HCT116 (cell line): Measurements from ENCODE around the gene TTC27. TPM values are rescaled to one million over a fixed set of nuclear protein-coding genes. Genes with fewer than 3 reads are reported as not detected.

Experiments
- ATAC-seq: fragments of 200-7000 bp; cut with Tn5 transposase; 2 replicates; pipeline ENCODE4 v1.9.1; 2020; ENCODE audit warnings: mild to moderate bottlenecking, moderate library complexity
- BruUV-seq: library from RNA; stranded (reverse); fragments of 400-500 nt; replicated peaks from 2 replicates; lab custom pipeline; 2021; lab: Mats Ljungman, UMichigan
- CTCF ChIA-PET: fragments of 300-600 bp; sonication (Branson Sonifier 250); formaldehyde crosslinking; loops from one replicate; lab custom pipeline; 2021; ENCODE audit warnings: antibody characterized with exemption; lab: Charles Lee
- POLR2A ChIA-PET: fragments of 300-600, 350-600 bp; sonication (Branson Sonifier 250); formaldehyde crosslinking; loops from one replicate; lab custom pipeline; 2021; ENCODE audit warnings: antibody characterized with exemption; lab: Charles Lee
- RAD21 ChIA-PET, 2 experiments: fragments of 300-600 bp; sonication (Branson Sonifier 250); formaldehyde crosslinking; loops; one replicate each; lab custom pipeline; 2023; ENCODE audit warnings: low total read pairs in 2 of 2; ENCODE audit not compliant: uncharacterized antibody in 2 of 2, unreplicated experiment in 2 of 2, low non-redundant PET in 1 of 2; lab: Charles Lee
- DNase-seq: peaks from one replicate; pipeline ENCODE4 v3.0.0-alpha.2; 2010; ENCODE audit warnings: low read depth, low spot score
- H2AFZ ChIP-seq: fragments of 200-600 bp; shearing (Covaris generic), sonication (generic); 2 replicates; pipeline ENCODE4 v1.6.1; 2017; ENCODE audit warnings: low read depth, mixed run types, mixed read lengths, antibody characterized with exemption, low read length; ENCODE audit not compliant: poor library complexity, severe bottlenecking
- H3K27ac ChIP-seq: 2 replicates; pipeline ENCODE4 v1.5.1; 2012; ENCODE audit warnings: low read depth, low read length
- H3K27me3 ChIP-seq: fragments of 200-600 bp; sonication (generic); 2 replicates; pipeline ENCODE4 v1.6.1; 2016; ENCODE audit warnings: mixed run types, low read length, mixed read lengths; ENCODE audit not compliant: insufficient read depth
- H3K36me3 ChIP-seq, 2 experiments: fragments of 200-500 bp in 1 of 2; fragments of 200-600 bp in 1 of 2; sonication (Bioruptor generic) in 1 of 2; sonication (generic) in 1 of 2; 2 replicates each; pipeline versions ENCODE4 v1.5.1 to v1.6.1; 2014 to 2016; ENCODE audit warnings: low read length in 2 of 2, inconsistent platforms in 1 of 2, mixed read lengths in 1 of 2, mixed run types in 1 of 2; ENCODE audit not compliant: insufficient read depth in 2 of 2, control insufficient read depth in 1 of 2
- H3K4me1 ChIP-seq, 2 experiments: fragments of 200-600 bp in 1 of 2; sonication (generic) in 1 of 2; 2 replicates each; pipeline versions ENCODE4 v1.5.1 to v1.6.1; 2012 to 2017; ENCODE audit warnings: low read length in 2 of 2, inconsistent platforms in 1 of 2, mild to moderate bottlenecking in 1 of 2, mixed read lengths in 1 of 2, mixed run types in 1 of 2, moderate library complexity in 1 of 2; ENCODE audit not compliant: insufficient read depth in 2 of 2, control insufficient read depth in 1 of 2
- H3K4me2 ChIP-seq: fragments of 200-600 bp; sonication (generic); 2 replicates; pipeline ENCODE4 v1.6.1; 2017; ENCODE audit warnings: mixed run types, low read length, mixed read lengths
- H3K4me3 ChIP-seq, 2 experiments: fragments of 200-600 bp in 1 of 2; sonication (generic) in 1 of 2; replicated peaks in 1 of 2; 2 replicates each; pipeline ENCODE4 v1.5.1; 2011 to 2016; ENCODE audit warnings: low read length in 2 of 2, control low read depth in 1 of 2, low read depth in 1 of 2, mild to moderate bottlenecking in 1 of 2, mixed read lengths in 1 of 2, mixed run types in 1 of 2
- H3K79me2 ChIP-seq: fragments of 200-600 bp; sonication (generic); 2 replicates; pipeline ENCODE4 v1.6.1; 2017; ENCODE audit warnings: mild to moderate bottlenecking, mixed run types, low read length, moderate library complexity, mixed read lengths; ENCODE audit not compliant: insufficient read depth
- H3K9ac ChIP-seq: fragments of 200-600 bp; sonication (generic); 2 replicates; pipeline ENCODE4 v1.6.1; 2016; ENCODE audit warnings: low read length, mixed read lengths
- H3K9me2 ChIP-seq: fragments of 200-600 bp; sonication (generic), shearing (Covaris generic); 2 replicates; pipeline ENCODE4 v1.6.1; 2017; ENCODE audit warnings: mixed run types, mild to moderate bottlenecking, moderate library complexity; ENCODE audit not compliant: insufficient read depth
- H3K9me3 ChIP-seq, 2 experiments: fragments of 200-500 bp in 1 of 2; fragments of 200-600 bp in 1 of 2; sonication (Bioruptor generic) in 1 of 2; sonication (generic) in 1 of 2; 2 replicates each; pipeline ENCODE4 v1.6.1; 2014 to 2017; ENCODE audit warnings: low read length in 2 of 2, mixed read lengths in 2 of 2, inconsistent platforms in 1 of 2, low read depth in 1 of 2, mild to moderate bottlenecking in 1 of 2, mixed run types in 1 of 2, moderate library complexity in 1 of 2; ENCODE audit not compliant: control insufficient read depth in 1 of 2, insufficient read depth in 1 of 2
- H4K20me1 ChIP-seq: fragments of 200-600 bp; sonication (generic), shearing (Covaris generic); 2 replicates; pipeline ENCODE4 v1.6.1; 2017; ENCODE audit warnings: mixed run types, mild to moderate bottlenecking, moderate library complexity; ENCODE audit not compliant: insufficient read depth
- CEBPB ChIP-seq: IDR thresholded peaks from 2 replicates; pipeline ENCODE4 v1.6.1; 2012; ENCODE audit warnings: low read depth
- ZFX ChIP-seq: fragments of 450-650 bp; IDR thresholded peaks from 2 replicates; pipeline ENCODE4 v1.6.1; 2017
- intact Hi-C: fragments of 100-400 bp; cut with micrococcal nuclease; formaldehyde crosslinking; loops from 2 replicates; pipeline ENCODE4 v1.10.0; 2022
- total RNA-seq: library from RNA; stranded (reverse); gene quantifications from one replicate; pipeline ENCODE4 v1.2.1, GENCODE V29; 2021; ENCODE audit not compliant: unreplicated experiment
- TF ChIP-seq, protein P1 (sequence below): IDR thresholded peaks from 2 replicates; pipeline ENCODE4 v1.6.1; 2012
- TF ChIP-seq, protein P2 (sequence below), 3 experiments: fragments of 200-600 bp in 1 of 3; sonication (generic) in 1 of 3; IDR thresholded peaks in 2 of 3; conservative IDR thresholded peaks in 1 of 3; 2 replicates each; pipeline ENCODE4 v1.5.1; 2012 to 2017; ENCODE audit warnings: low read depth in 2 of 3, low read length in 2 of 3, antibody characterized with exemption in 1 of 3, borderline replicate concordance in 1 of 3, control low read depth in 1 of 3, mild to moderate bottlenecking in 1 of 3, mixed read lengths in 1 of 3, mixed run types in 1 of 3, moderate library complexity in 1 of 3; ENCODE audit not compliant: insufficient read depth in 1 of 3
- TF ChIP-seq, protein P3 (sequence below): IDR thresholded peaks from 2 replicates; pipeline ENCODE4 v1.6.1; 2012; ENCODE audit warnings: low read depth

The TTC27 gene
- total RNA-seq, 1 experiment from 2014 or later, result 24.4 TPM

DNA sequence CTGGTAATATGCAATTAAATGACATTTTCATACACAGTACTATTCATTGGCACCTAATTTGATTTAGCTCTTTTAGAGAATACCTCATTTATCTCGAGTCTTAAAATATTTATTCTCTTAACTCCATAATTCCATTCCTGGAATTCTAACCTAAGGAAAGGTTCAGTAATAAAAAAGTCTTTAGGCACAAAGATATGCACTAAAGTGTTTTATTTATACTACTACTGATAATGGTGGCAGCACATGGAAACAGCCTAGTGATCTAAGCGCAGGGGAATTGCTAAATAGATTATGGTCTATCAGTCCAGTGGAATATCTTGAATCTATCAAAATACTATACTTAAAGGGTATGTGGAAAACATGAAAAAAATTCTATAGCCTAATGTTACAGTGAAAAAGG lies 176.4 kb downstream of the TTC27 start:
- peaks cover 3 to 8% of the 10 kb centered on the region in 2 experiments; a peak in 3 of 4 replicates for H3K4me1 ChIP-seq
- ChIA-PET RAD21 (interaction anchor here in 1 of 2 experiments (1.0 kb wide), 1 partner anchor 463 kb away, joined by 3 read pairs; no protein-coding TSS in a partner anchor), POLR2A (no interaction called here), CTCF (no interaction called here)
- no peak overlapping the region for H3K9ac ChIP-seq
- H3K9me2 ChIP-seq, result no peaks in the 10 kb centered on the region
- no peaks in the 10 kb centered on the region for H4K20me1 ChIP-seq
- no peak overlapping the region for H3K4me2 ChIP-seq
- TF ChIP-seq, protein P1, sequence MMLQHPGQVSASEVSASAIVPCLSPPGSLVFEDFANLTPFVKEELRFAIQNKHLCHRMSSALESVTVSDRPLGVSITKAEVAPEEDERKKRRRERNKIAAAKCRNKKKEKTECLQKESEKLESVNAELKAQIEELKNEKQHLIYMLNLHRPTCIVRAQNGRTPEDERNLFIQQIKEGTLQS, result no peak
- TF ChIP-seq ZFX (no peak), CEBPB (no peak)
- TF ChIP-seq, protein P2, sequence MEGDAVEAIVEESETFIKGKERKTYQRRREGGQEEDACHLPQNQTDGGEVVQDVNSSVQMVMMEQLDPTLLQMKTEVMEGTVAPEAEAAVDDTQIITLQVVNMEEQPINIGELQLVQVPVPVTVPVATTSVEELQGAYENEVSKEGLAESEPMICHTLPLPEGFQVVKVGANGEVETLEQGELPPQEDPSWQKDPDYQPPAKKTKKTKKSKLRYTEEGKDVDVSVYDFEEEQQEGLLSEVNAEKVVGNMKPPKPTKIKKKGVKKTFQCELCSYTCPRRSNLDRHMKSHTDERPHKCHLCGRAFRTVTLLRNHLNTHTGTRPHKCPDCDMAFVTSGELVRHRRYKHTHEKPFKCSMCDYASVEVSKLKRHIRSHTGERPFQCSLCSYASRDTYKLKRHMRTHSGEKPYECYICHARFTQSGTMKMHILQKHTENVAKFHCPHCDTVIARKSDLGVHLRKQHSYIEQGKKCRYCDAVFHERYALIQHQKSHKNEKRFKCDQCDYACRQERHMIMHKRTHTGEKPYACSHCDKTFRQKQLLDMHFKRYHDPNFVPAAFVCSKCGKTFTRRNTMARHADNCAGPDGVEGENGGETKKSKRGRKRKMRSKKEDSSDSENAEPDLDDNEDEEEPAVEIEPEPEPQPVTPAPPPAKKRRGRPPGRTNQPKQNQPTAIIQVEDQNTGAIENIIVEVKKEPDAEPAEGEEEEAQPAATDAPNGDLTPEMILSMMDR (IDR thresholded peaks at IDR 0.05 in 2 of 3, conservative IDR thresholded peaks at IDR 0.05 in 1 of 3; ENCODE audit: borderline replicate concordance in 1 of 3, insufficient read depth in 1 of 3, low read depth in 2 of 3, low read length in 2 of 3), result no peak
- TF ChIP-seq, protein P3, sequence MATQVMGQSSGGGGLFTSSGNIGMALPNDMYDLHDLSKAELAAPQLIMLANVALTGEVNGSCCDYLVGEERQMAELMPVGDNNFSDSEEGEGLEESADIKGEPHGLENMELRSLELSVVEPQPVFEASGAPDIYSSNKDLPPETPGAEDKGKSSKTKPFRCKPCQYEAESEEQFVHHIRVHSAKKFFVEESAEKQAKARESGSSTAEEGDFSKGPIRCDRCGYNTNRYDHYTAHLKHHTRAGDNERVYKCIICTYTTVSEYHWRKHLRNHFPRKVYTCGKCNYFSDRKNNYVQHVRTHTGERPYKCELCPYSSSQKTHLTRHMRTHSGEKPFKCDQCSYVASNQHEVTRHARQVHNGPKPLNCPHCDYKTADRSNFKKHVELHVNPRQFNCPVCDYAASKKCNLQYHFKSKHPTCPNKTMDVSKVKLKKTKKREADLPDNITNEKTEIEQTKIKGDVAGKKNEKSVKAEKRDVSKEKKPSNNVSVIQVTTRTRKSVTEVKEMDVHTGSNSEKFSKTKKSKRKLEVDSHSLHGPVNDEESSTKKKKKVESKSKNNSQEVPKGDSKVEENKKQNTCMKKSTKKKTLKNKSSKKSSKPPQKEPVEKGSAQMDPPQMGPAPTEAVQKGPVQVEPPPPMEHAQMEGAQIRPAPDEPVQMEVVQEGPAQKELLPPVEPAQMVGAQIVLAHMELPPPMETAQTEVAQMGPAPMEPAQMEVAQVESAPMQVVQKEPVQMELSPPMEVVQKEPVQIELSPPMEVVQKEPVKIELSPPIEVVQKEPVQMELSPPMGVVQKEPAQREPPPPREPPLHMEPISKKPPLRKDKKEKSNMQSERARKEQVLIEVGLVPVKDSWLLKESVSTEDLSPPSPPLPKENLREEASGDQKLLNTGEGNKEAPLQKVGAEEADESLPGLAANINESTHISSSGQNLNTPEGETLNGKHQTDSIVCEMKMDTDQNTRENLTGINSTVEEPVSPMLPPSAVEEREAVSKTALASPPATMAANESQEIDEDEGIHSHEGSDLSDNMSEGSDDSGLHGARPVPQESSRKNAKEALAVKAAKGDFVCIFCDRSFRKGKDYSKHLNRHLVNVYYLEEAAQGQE, result no peak
- H3K27me3 ChIP-seq, result no peaks in the 10 kb centered on the region
- intact Hi-C loops, result no loop called here
- ATAC-seq (no peak), DNase-seq (no peak)
- BruUV-seq, result no TSS peak
- H3K79me2 ChIP-seq, result no peaks in the 10 kb centered on the region
- no peak overlapping the region for H3K4me3 ChIP-seq
- H2AFZ ChIP-seq, result no peak overlapping the region
- no peak overlapping the region for H3K27ac ChIP-seq
- H3K9me3 ChIP-seq, result no peaks in the 10 kb centered on the region
- no peaks in the 10 kb centered on the region for H3K36me3 ChIP-seq
